ENCODE measurements around the gene SYVN1. TPM values are rescaled to one million over a fixed set of nuclear protein-coding genes. Genes with fewer than 3 reads are reported as not detected.

Gene SYVN1
- total and polyA plus RNA-seq, 4 donors: 19.9 to 210 (median 56.6) TPM

- TF ChIP-seq GABPA (IDR thresholded peaks at IDR 0.05 in 1 of 2, conservative IDR thresholded peaks at IDR 0.05 in 1 of 2) (no peak), YY1 (IDR thresholded peaks at IDR 0.05) (no peak), CTCF (IDR thresholded peaks at IDR 0.05; ENCODE audit: low read depth, low read length, missing input control) (no peak), ZBTB33 (IDR thresholded peaks at IDR 0.05) (no peak)
- peak overlapping the region; percentile 83 to 87 for H3K27ac ChIP-seq (ENCODE audit: low read depth in 1 of 2, low read length in 2 of 2)
- peak; percentile 57 for DNase-seq (ENCODE audit: low spot score)
- peak overlapping the region in 1 of 3 donors; percentile 55 for H3K4me3 ChIP-seq (ENCODE audit: low read depth in 1 of 3, low read length in 3 of 3)
- H3K9me3 ChIP-seq (ENCODE audit: control insufficient read depth in 4 of 4, low read length in 3 of 4): no peaks in the 10 kb centered on the region
- peaks cover 26 to 69% (median 55%) of the 10 kb centered on the region in 4 donors for H3K4me1 ChIP-seq (ENCODE audit: control insufficient read depth in 4 of 4, insufficient read depth in 4 of 4, low read length in 3 of 4)
- peaks cover 0 to 10% (median 7%) of the 10 kb centered on the region in 4 donors for H3K36me3 ChIP-seq (ENCODE audit: control insufficient read depth in 4 of 4, insufficient read depth in 3 of 4, low read depth in 1 of 4, low read length in 3 of 4)
- H3K27me3 ChIP-seq (ENCODE audit: control insufficient read depth in 4 of 4, insufficient read depth in 4 of 4, low read length in 3 of 4): no peaks in the 10 kb centered on the region
- H3K9ac ChIP-seq (ENCODE audit: low read depth in 1 of 2, low read length in 2 of 2): peak overlapping the region in 1 of 2 donors; percentile 46
- WGBS: 20% methylated on average over 14 of the region's 14 CpGs
These were observed 21.0 kb downstream of the SYVN1 start for GRCh38 chr11:65113361-65113756.

- no peak for TF ChIP-seq MAX (IDR thresholded peaks at IDR 0.05)
- TF ChIP-seq SP1 (IDR thresholded peaks at IDR 0.05): no peak
- peak; percentile 29 to 62 for TF ChIP-seq RAD21 (IDR thresholded peaks at IDR 0.05)
- peak; percentile 64 for TF ChIP-seq CTCF (IDR thresholded peaks at IDR 0.05; ENCODE audit: low read depth, low read length, missing input control)
- TF ChIP-seq HNF4G (IDR thresholded peaks at IDR 0.05): no peak
- Histone ChIP-seq H3K27me3 (ENCODE audit: control insufficient read depth in 4 of 4, insufficient read depth in 4 of 4, low read length in 3 of 4) (no peaks in the 10 kb centered on the region), H3K27ac (ENCODE audit: low read depth in 1 of 2, low read length in 2 of 2) (peak overlapping the region; percentile 83 to 87), H3K9ac (ENCODE audit: low read depth in 1 of 2, low read length in 2 of 2) (peak overlapping the region; percentile 31 to 62), H3K9me3 (ENCODE audit: control insufficient read depth in 4 of 4, low read length in 3 of 4) (no peaks in the 10 kb centered on the region), H3K4me1 (ENCODE audit: control insufficient read depth in 4 of 4, insufficient read depth in 4 of 4, low read length in 3 of 4) (peaks cover 26 to 66% (median 55%) of the 10 kb centered on the region in 4 donors), H3K36me3 (ENCODE audit: control insufficient read depth in 4 of 4, insufficient read depth in 3 of 4, low read depth in 1 of 4, low read length in 3 of 4) (peaks cover 0 to 10% (median 10%) of the 10 kb centered on the region in 4 donors), H3K4me3 (ENCODE audit: low read depth in 1 of 3, low read length in 3 of 3) (peak overlapping the region; percentile 23 to 71 (median 55))
- 4% methylated on average over 57 of the region's 57 CpGs for WGBS
- DNase-seq (ENCODE audit: low spot score): peak; percentile 84
These were observed 21.6 kb downstream of the SYVN1 start for GRCh38 chr11:65112546-65113360.

Data from liver (tissue), 9 donors.